ENCODE results near the gene AP3B1. TPM values are rescaled to one million over a fixed set of nuclear protein-coding genes. Genes with fewer than 3 reads are reported as not detected.
A peak's percentile ranks its signal among the peaks of the same experiment; 100 is the strongest.

The AP3B1 gene
- total and polyA plus RNA-seq, 2 of the 8 experiments (the other 6 are each of a cell fraction or from before 2014, with no cell fraction given), result 45.8 to 48.3 TPM

GRCh38 chr5:77984587-77984986 is 309.9 kb downstream of the AP3B1 start:
- no peak overlapping the region for H2BK120ac ChIP-seq (replicated peaks; ENCODE audit: low read depth, low read length)
- H2AFZ ChIP-seq (ENCODE audit: low read length), result no peak overlapping the region
- no peaks in the 10 kb centered on the region for H3K23me2 ChIP-seq (ENCODE audit: low read depth, low read length)
- no peak overlapping the region for H3K9ac ChIP-seq (replicated peaks in 1 of 4; ENCODE audit: extremely low read depth in 1 of 4, low read depth in 3 of 4, low read length in 3 of 4)
- no peaks in the 10 kb centered on the region for H3K79me2 ChIP-seq (ENCODE audit: control insufficient read depth in 1 of 2, insufficient read depth in 2 of 2, low read length in 2 of 2)
- H4K5ac ChIP-seq (ENCODE audit: insufficient read length, low read depth, low read length), result no peak overlapping the region
- H2BK12ac ChIP-seq (ENCODE audit: low read depth, low read length), result no peak overlapping the region
- H2BK20ac ChIP-seq (ENCODE audit: low read length), result no peak overlapping the region
- H2AK5ac ChIP-seq (ENCODE audit: low read depth, low read length), result no peak overlapping the region
- H3K79me1 ChIP-seq (ENCODE audit: low read depth, low read length), result no peaks in the 10 kb centered on the region
- no peak overlapping the region for H2BK15ac ChIP-seq (ENCODE audit: low read length)
- ChIA-PET POLR2A (ENCODE audit: partially characterized antibody) (interaction anchor here (1.1 to 1.5 kb wide), 2 partner anchors 9 to 10 kb away, joined by 3 to 4 read pairs; no protein-coding TSS in a partner anchor), CTCF (ENCODE audit: partially characterized antibody) (interaction anchor here (0.6 to 2.4 kb wide), 9 partner anchors 11 to 855 kb away, joined by 3 to 8 read pairs (median 3); partner anchors contain the start of gene OTP)
- H3K14ac ChIP-seq (ENCODE audit: insufficient read length), result no peak overlapping the region
- peak overlapping the region in 1 of 2 experiments; percentile 10; a peak in 2 of 4 replicates for H3K4me2 ChIP-seq (ENCODE audit: insufficient read depth in 1 of 2, low read depth in 2 of 2, low read length in 2 of 2)
- no peak overlapping the region; a peak in 1 of 8 replicates for H3K4me3 ChIP-seq (ENCODE audit: extremely low read depth in 1 of 4, insufficient read depth in 2 of 4, low read depth in 3 of 4, low read length in 4 of 4)
- no peak for DNase-seq (ENCODE audit: low read depth in 1 of 2, low spot score in 2 of 2)
- H2BK5ac ChIP-seq (ENCODE audit: low read depth, low read length), result no peak overlapping the region
- no peak for FAIRE-seq
- H3K36me3 ChIP-seq (ENCODE audit: control insufficient read depth in 2 of 4, insufficient read depth in 4 of 4, low read length in 3 of 4), result no peaks in the 10 kb centered on the region; a peak in 1 of 8 replicates
- no peak overlapping the region for H3K4ac ChIP-seq (replicated peaks; ENCODE audit: insufficient read length, low read depth, low read length)
- no peak overlapping the region for H3K27ac ChIP-seq (ENCODE audit: low read depth, low read length)
- no peaks in the 10 kb centered on the region; a peak in 2 of 7 replicates for H3K27me3 ChIP-seq (replicated peaks in 1 of 4; ENCODE audit: control insufficient read depth in 3 of 4, extremely low read depth in 1 of 4, insufficient read depth in 3 of 4, low read length in 3 of 4)
- no peak overlapping the region for H3K56ac ChIP-seq (replicated peaks; ENCODE audit: insufficient read length, low read depth, low read length)
- H4K91ac ChIP-seq (replicated peaks; ENCODE audit: insufficient read length, low read length), result no peak overlapping the region
- no peak overlapping the region for H3K23ac ChIP-seq (ENCODE audit: insufficient read length)
- 0 out of 4 replicates have a peak, but pooled peaks cover 0 to 3% of the 10 kb centered on the region in 2 experiments for H3K9me3 ChIP-seq (ENCODE audit: insufficient read depth in 2 of 2, low read depth in 1 of 2, low read length in 1 of 2)
- 56% methylated on average over 11 of the region's 11 CpGs; no CpG with 5 or more reads in 1 of the 2 experiments for WGBS, 2 experiments (ENCODE audit: extremely low coverage in 1 of 2, insufficient coverage in 1 of 2, insufficient read length in 1 of 2, insufficient replicate concordance in 2 of 2, low coverage in 1 of 2, low lambda C conversion rate in 2 of 2, missing lambda C conversion rate in 1 of 2)
- no peak overlapping the region for H3K18ac ChIP-seq (ENCODE audit: extremely low read depth, low read length)
- no peak overlapping the region for H4K8ac ChIP-seq (ENCODE audit: extremely low read depth, insufficient read depth, low read length)
- no peaks in the 10 kb centered on the region for H4K20me1 ChIP-seq (replicated peaks in 1 of 2; ENCODE audit: control insufficient read depth in 1 of 2, insufficient read depth in 2 of 2, low read length in 2 of 2)
- peaks cover 2 to 24% (median 14%) of the 10 kb centered on the region in 4 experiments; a peak in 6 of 7 replicates for H3K4me1 ChIP-seq (replicated peaks in 1 of 4; ENCODE audit: control insufficient read depth in 3 of 4, insufficient read depth in 4 of 4, low read length in 3 of 4)
- TF ChIP-seq ASH2L (IDR thresholded peaks at IDR 0.05; ENCODE audit: low read length), result no peak
- no peak for TF ChIP-seq SUZ12 (IDR thresholded peaks at IDR 0.05; ENCODE audit: low read length)
- no peak for TF ChIP-seq SIN3A (conservative IDR thresholded peaks at IDR 0.05 in 1 of 2, IDR thresholded peaks at IDR 0.05 in 1 of 2; ENCODE audit: low read depth in 1 of 2, low read length in 2 of 2)
- TF ChIP-seq JUN (IDR thresholded peaks at IDR 0.05; ENCODE audit: low read depth, low read length), result no peak
- TF ChIP-seq EGR1 (IDR thresholded peaks at IDR 0.05; ENCODE audit: borderline replicate concordance, low read depth, low read length), result no peak
- TF ChIP-seq CHD2 (IDR thresholded peaks at IDR 0.05; ENCODE audit: low read length), result no peak
- no peak for TF ChIP-seq BRCA1 (IDR thresholded peaks at IDR 0.05; ENCODE audit: low read depth, low read length)
- TF ChIP-seq POLR2A (IDR thresholded peaks at IDR 0.05; ENCODE audit: control extremely low read depth in 1 of 2, low read depth in 2 of 2, low read length in 2 of 2), result no peak
- no peak for TF ChIP-seq EP300 (IDR thresholded peaks at IDR 0.05; ENCODE audit: borderline replicate concordance in 1 of 2, low read depth in 2 of 2, low read length in 2 of 2)
- no peak for TF ChIP-seq NANOG (IDR thresholded peaks at IDR 0.05; ENCODE audit: insufficient read depth, low read depth, low read length, poor library complexity, severe bottlenecking)
- no peak for TF ChIP-seq KDM4A (IDR thresholded peaks at IDR 0.05; ENCODE audit: low read depth, low read length, severe bottlenecking)
- TF ChIP-seq TBP (IDR thresholded peaks at IDR 0.05; ENCODE audit: low read depth, low read length), result no peak
- TF ChIP-seq NRF1 (IDR thresholded peaks at IDR 0.05; ENCODE audit: low read depth, low read length), result no peak
- TF ChIP-seq SRF (IDR thresholded peaks at IDR 0.05; ENCODE audit: low read depth, low read length), result no peak

All from H1 (cell line).